ENCODE measurements around the gene SLC12A7.

SLC12A7 gene

GRCh38 chr5:1096838-1097237, 15.0 kb downstream of the SLC12A7 start (continued):
- no peak for TF ChIP-seq ZNF792 (tag by site-specific recombination; IDR thresholded peaks at IDR 0.05)

GRCh38 chr5:1095990-1096363, 15.9 kb downstream of the SLC12A7 start:
- TF ChIP-seq ZNF501 (tag by site-specific recombination; IDR thresholded peaks at IDR 0.05), result no peak
- no peak for TF ChIP-seq TRIM28 (IDR thresholded peaks at IDR 0.05; ENCODE audit: borderline replicate concordance, low read length)
- no peak for TF ChIP-seq ZNF571 (tag by site-specific recombination; IDR thresholded peaks at IDR 0.05)
- no peak for TF ChIP-seq ZNF341 (tag by site-specific recombination; IDR thresholded peaks at IDR 0.05; ENCODE audit: low read depth)
- TF ChIP-seq ZEB2 (tag by site-specific recombination; IDR thresholded peaks at IDR 0.05), result no peak
- no peak for TF ChIP-seq ZNF214 (tag by site-specific recombination; IDR thresholded peaks at IDR 0.05; ENCODE audit: borderline replicate concordance)
- no peak for TF ChIP-seq ZNF76 (tag by site-specific recombination; IDR thresholded peaks at IDR 0.05; ENCODE audit: borderline replicate concordance, low read depth)
- TF ChIP-seq ZNF239 (tag by site-specific recombination; IDR thresholded peaks at IDR 0.05), result no peak
- no peak for TF ChIP-seq ZNF335 (tag by site-specific recombination; conservative IDR thresholded peaks at IDR 0.05)
- TF ChIP-seq ZNF629 (tag by site-specific recombination; IDR thresholded peaks at IDR 0.05), result no peak
- TF ChIP-seq ZNF18 (tag by site-specific recombination; IDR thresholded peaks at IDR 0.05), result no peak
- no peak for TF ChIP-seq KLF10 (tag by site-specific recombination; IDR thresholded peaks at IDR 0.05)
- Histone ChIP-seq H3K4me3 (ENCODE audit: low read depth, low read length) (no peak overlapping the region), H3K4me1 (ENCODE audit: control insufficient read depth, insufficient read depth, low read length) (no peaks in the 10 kb centered on the region), H3K27ac (ENCODE audit: extremely low read depth, low read depth, low read length) (no peak overlapping the region), H3K36me3 (ENCODE audit: control insufficient read depth in 2 of 2, insufficient read depth in 1 of 2, low read length in 2 of 2) (peaks cover 0 to 32% of the 10 kb centered on the region in 2 experiments; a peak in 1 of 3 replicates), H3K9me3 (ENCODE audit: control insufficient read depth, insufficient read depth, low read depth, low read length) (no peaks in the 10 kb centered on the region)
- ChIA-PET POLR2A (no interaction called here), CTCF (interaction anchor here (0.6 kb wide), 1 partner anchor 65 kb away, joined by 4 read pairs; no protein-coding TSS in a partner anchor)

- Histone ChIP-seq H3K36me3 (ENCODE audit: control insufficient read depth in 2 of 2, insufficient read depth in 1 of 2, low read length in 2 of 2) (peaks cover 0 to 34% of the 10 kb centered on the region in 2 experiments; a peak in 1 of 3 replicates), H3K4me1 (ENCODE audit: control insufficient read depth, insufficient read depth, low read length) (no peaks in the 10 kb centered on the region), H3K27ac (ENCODE audit: extremely low read depth, low read depth, low read length) (no peak overlapping the region), H3K4me3 (ENCODE audit: low read depth, low read length) (no peak overlapping the region), H3K9me3 (ENCODE audit: control insufficient read depth, insufficient read depth, low read depth, low read length) (no peaks in the 10 kb centered on the region)
- ChIA-PET CTCF (interaction anchor here (0.6 to 1.0 kb wide), 2 partner anchors 45 to 66 kb away, joined by 4 to 5 read pairs; no protein-coding TSS in a partner anchor), POLR2A (no interaction called here)
- TF ChIP-seq ZNF837 (tag by site-specific recombination; IDR thresholded peaks at IDR 0.05), result no peak
- no peak for TF ChIP-seq SP7 (tag by site-specific recombination; IDR thresholded peaks at IDR 0.05)
- TF ChIP-seq ZNF26 (tag by site-specific recombination; IDR thresholded peaks at IDR 0.05), result no peak
- TF ChIP-seq ZNF433 (tag by site-specific recombination; IDR thresholded peaks at IDR 0.05; ENCODE audit: low read depth), result no peak
- no peak for TF ChIP-seq SP3 (tag by site-specific recombination; IDR thresholded peaks at IDR 0.05)
- no peak for TF ChIP-seq ZNF292 (tag by site-specific recombination; IDR thresholded peaks at IDR 0.05; ENCODE audit: borderline replicate concordance, low read depth)
- no peak for TF ChIP-seq ZNF169 (tag by site-specific recombination; IDR thresholded peaks at IDR 0.05)
Observed at GRCh38 chr5:1095302-1095989, 16.4 kb downstream of the SLC12A7 start.
